GM18502 (cell line): ENCODE data around the gene RUFY1.
"Not testable (repeated sequence)": the region's sequence is repeated elsewhere in the genome, so short reads cannot be mapped to it uniquely, and the experiment has no call there.

Source experiments
- ATAC-seq: cut with Tn5 transposase; IDR thresholded peaks from one replicate; pipeline ENCODE4 v1.9.1; 2021; ENCODE audit warnings: mild to moderate bottlenecking; ENCODE audit not compliant: unreplicated experiment, poor library complexity

Gene RUFY1

DNA sequence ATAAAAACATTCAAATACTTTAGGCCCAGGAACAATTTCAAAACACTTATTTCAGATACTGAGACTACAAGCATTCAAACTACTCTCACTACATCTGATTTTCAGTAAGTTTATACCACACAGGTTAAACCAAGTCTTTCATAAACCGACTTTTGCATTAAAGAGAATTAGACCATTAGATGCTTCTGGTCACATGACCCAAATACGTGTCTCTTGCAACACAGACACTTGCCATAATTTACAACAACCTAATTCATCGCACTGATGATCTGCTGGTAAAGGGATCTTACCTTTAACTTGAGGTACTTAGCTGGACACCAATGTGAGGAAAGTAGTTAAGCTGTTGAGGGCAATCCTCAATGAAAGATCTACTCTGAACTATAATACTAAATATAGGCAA, 69.9 kb downstream of the RUFY1 start:
- ATAC-seq, result no peak

DNA sequence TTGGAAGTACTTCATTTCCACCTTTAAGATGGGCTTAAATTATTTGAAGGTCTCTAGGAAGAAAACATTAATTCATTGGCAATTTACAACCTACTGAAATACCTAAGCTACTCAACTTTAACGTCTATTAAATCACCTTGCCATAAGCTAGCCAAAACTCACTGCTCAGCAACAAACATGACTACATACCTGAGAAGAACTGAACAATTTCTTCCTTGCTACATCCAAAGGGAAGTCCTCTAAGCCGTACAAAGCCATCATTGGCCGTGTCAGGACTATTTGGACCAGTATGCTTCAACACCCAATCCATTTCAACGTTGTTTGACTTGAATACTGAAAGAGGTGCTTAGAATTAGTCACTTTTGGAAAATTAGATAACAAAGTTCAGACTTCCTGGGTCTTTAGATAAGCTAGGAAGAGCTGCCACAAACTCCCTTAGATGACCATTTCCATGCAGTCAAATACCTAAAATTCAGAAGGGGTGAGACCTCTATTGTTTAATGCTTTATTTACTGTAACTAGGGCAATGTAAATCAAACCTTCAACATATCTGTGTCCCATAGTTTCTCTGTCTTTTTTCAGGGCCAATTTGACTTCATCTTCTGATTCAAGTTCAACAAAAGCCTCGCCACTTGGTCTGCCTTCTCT, 70.5 kb downstream of the RUFY1 start:
- no peak for ATAC-seq

DNA sequence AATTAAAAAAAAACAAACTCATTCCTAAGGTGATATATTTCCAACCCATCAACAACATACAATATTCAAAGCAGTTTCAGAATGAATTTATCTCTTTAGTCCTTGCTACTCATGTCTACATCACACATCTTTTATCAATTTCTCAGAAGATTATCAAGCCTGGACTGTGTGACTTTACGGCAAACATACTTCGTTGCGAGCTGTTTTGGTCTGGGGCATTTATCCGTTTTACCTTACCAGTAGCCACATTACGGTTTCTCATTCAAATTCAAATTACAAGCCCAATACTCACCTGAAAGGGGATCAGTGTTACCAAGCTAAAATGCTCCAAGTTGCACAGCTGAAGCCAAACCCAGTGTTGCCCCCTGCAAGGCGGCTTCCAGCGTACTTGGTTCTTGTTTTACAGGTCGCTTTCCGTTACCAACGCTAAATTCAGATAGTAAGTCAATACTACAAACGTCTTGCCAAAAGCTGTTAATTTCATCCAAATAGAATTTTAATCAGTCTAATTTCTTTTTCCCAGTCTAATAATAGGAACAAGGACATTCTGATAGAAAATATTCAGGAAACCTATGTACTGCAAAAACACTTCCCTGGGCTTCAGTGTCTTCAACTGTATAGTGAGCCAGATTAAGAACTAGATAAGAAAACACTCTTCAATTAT, 71.3 kb downstream of the RUFY1 start:
- ATAC-seq, result no peak

DNA sequence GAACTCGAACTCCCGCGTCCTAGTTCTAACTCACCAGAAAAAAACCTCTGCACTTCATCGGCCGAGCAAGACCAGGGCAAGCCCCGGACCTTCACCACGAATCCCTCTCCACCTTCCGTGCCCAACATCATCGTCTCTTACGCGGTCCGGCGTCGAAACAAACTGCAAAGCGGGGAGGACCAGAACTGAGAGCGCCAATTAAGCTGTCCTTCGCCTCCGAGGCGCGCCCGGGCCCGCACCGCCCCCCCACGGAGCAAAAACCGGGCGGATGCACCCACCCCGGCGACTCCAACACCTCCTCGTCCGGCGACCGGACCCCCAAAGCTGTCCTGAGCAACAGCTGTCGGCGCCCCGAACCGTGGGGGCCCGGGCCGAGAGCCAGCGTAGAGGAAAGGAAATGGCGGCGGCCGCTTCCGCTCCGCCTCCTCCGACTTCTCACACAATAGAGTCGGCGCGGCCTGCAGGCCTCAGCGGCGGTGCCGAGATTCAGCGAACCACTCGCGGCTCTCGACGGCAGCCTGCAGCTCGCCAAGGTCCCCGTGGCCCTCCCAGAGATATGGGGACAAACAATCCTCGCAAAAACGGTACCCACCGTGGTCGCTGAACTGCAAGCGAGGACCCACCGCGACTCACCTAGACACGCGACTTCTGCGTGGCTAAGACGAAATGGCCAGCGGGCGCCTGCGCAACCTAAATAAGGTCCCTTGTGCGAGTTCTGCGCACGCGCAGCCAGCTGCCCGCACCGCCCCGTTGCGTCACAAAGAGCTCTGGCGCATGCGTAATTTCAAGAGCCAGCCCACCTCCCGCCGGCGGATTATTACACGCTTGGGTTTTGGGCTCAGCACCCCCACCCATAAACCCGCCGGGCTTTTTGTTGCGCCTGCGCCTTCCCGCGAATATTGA, 72.9 kb downstream of the RUFY1 start, which contains the start of gene HNRNPH1:
TSS of gene HNRNPH1 (minus strand) at position 669 of the 903 bp plus-strand sequence. CDS start at position 131, 538 bp downstream.
- peak; percentile 77 for ATAC-seq

DNA sequence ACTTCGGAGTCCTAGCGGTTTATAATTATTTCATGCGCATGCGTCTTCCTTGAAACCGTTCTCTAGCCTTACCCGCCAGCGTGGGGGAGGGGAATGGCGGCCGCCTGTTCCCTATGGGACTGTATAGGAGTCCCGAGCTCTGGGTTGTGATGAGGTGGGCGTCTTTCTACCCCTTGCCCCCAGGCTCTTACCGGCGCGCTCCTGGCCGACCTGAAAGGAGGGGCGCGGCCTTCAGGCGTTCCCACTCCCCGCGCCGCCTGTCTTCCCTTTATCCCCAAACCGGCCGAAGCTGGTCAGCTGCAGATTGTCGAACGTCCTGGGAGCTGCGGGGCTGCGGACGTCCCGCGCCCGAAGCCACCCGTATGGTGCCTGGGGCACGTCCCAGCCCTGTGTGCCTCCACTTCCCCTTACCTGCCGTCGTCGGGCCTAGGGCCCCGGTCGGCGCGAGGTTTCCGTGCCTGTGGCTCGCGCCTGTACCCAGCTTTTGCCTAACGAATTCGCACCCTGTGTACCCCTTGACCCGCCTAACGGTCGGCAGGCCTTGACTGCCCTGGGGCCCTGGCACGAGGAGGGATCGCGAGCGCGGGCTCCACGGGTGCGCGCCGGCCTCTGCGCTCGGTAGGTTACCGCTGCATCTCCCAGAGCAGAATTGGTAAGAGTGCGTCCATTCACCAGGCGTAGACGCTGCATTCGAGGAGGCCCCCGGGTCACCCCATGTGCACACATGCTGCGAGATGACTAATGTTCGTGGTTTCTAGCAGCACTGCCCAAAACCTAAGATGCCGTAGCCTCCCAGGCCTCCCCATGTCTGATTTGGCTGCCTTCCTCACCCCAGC, 73.8 kb downstream of the RUFY1 start:
- ATAC-seq, result peak; percentile 7

DNA sequence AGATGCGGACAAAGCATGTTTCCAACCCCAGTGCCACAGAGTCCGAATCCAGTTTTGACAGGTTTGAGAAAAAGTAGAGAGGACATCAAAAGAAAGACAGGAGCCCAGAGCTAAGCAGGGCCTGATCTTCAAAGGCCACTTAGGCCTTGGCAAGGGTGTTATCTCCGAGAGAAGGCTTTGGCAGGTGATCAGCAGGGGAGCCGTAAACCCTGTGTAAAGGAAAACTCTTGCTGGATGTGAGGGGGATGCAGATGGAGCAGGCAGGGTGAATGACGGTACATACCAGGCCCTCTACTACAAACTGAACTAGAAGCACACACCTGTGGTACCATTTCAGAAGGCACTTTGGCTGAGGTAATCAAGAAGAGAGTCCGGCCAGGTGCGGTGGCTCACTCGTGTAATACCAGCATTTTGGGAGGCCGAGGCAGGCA, 74.5 kb downstream of the RUFY1 start:
- no peak for ATAC-seq

DNA sequence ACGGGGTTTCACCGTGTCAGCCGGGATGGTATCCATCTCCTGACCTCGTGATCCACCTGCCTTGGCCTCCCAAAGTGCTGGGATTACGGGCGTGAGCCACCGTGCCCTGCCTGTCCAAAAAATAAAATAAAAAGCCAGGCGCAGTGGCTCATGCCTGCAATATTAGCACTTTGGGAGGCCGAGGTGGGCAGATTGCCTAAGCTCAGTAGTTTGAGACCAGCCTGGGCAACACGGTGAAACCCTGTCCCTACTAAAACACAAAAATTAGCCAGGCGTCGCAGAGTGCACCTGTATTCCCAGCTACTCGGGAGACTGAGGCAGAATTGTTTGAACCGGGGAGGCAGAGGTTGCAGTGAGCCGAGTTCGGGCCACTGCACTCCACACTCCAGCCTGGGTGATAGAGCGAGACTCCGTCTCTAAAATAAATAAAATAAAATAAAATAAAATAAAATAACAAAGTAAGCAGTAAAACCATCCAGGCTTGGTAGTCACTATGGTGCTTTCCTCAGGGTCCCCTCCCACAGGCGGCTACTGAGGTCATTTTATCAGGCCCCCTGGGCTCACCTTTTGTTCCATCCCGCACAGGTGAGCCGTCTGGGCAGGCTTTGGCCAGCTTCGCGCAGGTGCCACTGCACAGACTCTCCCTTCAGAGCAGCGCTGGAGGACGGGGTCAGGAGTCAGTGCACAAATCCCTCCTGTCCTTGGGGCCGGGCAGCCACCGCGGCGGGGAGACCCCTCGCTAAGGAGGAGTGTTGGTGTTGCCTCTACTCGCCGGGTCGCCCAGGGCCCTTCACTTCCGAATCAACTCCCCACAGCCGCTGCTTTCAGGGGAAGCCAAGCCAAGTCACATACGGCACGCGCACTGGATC, 83.4 kb downstream of the RUFY1 start:
- ATAC-seq, result peak; percentile 72

DNA sequence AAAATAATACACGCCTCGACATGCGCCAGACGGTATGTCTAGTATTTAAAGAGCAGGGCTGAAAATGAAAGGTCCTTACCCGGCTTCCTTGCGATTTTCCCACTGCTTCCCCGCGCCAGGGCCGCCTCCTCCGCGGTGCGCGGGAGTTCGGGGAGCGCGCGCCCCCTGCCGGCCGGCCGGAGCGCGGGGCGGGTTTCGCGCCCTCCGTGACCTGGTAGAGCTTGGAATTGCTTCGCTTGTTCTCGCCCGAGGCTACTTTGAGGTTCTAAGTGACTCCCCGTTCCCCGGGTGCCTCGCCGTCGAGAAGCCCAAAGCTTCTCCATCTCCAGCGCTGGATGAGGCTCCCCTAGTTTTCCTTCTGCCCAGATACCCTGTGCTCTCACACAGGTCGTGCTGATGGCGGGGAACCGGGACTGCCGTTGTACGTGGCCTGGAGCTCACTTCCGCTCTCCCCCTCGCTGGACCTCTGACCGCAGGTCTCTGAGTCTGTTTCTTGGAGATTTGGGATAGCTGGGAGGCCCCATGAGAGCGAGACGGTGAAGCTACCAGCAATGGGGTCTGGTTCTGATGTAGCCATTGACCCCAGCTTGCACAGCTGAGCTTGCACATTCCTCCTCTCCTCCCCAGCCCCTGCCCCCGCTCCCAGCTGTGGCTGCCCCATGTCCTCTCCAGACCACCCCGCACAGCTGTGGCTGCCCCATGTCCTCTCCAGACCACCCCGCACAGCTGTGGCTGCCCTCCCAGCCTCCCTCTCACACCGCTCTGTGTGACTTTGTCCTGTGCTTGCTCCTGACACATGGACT, 84.2 kb downstream of the RUFY1 start:
- ATAC-seq, result peak; percentile 91

DNA sequence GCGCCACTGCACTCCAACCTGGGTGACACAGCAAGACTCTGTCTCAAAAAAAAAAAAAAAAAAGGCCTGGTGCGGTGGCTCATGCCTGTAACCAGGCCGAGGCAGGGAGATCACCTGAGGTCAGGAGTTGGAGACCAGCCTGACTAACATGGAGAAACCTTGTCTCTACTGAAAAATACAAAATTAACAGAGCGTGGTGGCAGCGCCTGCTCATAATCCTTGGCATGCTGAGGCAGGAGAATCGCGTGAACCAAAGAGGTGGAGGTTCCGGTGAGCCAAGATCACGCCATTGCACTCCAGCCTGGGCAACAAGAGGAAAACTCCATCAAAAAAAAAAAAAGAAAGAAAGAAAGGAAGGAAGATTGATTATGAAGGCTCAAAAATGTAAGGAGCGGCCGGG, 88.9 kb downstream of the RUFY1 start:
- ATAC-seq, result not testable (repeated sequence)

DNA sequence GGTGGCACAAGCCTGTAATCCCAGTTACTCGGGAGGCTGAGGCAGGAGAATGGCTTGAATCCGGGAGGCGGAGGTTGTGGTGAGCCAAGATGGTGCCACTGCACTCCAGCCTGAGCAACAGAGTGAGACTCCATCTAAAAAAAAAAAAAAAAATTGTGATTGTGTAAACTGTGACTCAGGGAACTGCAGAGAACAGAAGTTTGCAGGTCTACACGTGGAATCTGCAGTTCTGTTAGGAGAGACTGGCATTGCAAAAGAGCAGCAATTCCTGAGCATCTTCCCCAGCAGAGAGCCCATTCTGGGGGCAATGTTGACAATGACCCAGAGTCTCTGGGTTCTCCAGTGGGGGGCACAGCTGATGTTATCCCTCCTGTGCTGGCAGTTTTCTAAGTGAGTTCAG, 91.4 kb downstream of the RUFY1 start:
- not testable (repeated sequence) for ATAC-seq

DNA sequence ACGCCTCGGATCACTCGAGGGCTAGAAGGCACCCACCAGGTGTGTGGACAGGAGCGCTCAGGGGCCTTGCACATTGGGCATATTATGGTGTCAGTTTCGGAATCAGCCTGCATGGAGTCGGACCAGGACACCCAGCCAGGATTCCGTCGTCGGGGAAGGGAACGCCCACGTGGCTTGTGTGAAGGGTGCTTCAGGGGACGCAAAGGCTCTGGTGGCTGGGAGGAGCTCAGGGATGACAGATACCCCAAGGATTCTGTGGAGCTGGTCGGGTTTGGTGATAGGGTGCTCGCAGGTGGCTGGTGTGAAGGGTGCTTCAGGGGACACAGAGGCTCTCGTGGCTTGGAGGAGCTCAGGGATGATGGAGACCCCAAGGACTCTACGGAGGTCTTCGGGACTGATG, 92.3 kb downstream of the RUFY1 start:
- not testable (repeated sequence) for ATAC-seq

DNA sequence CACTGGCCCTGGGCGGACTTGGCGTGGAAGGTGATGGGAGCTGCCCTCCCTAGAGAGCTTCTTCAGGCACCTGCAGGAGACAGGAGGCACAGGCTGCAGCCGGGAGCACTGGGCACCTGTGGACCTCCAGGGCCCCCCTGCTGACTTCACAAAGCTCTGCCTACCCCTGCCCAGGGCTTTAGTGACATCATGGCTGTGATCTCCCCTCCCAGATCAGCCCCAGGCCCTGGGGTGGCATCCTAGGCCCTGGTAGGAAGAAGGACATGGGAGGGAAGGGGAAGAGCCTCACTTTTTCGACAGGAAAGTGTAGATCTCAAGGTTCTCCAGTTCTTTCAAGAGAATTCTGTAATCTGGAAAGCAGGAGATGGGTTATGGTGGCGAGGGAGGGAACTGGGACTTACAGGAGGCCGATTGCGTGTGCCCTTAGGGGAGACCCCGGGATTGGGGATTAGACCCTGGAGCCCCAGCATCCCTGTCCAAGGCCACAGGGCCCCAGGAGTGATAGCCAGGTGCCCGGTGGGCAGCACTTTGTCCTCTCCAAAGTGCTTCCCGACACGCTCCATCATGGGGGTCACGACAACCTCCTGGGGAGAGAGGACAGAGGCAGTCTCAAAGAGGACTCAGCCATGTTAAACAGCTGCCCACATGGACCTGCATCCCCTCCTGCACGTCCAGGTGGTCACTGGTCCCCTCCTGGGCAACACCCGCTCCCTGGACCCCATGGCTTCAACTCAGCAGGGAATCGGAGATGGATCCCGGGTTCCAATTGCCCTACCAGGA, 93.0 kb downstream of the RUFY1 start:
- ATAC-seq, result not testable (repeated sequence)

DNA sequence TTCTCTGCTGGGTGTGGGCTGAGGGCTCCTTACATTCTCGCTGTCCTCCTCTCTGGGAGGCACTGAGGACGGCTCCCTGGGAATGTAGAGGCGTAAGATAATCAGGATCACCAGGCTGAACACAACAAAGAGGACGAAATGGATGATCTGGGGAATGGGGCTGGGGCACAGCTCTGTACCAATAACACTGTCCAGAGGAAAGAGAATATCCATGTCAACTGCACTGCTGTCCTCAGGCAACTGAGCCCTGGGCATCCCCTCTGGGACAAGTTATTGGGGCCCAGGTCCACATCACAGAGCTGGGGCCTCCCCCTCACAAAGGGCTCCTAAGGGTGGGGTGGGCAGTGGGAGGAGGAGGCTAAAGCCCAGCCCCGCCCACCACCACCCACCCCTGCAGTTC, 94.4 kb downstream of the RUFY1 start:
- not testable (repeated sequence) for ATAC-seq

DNA sequence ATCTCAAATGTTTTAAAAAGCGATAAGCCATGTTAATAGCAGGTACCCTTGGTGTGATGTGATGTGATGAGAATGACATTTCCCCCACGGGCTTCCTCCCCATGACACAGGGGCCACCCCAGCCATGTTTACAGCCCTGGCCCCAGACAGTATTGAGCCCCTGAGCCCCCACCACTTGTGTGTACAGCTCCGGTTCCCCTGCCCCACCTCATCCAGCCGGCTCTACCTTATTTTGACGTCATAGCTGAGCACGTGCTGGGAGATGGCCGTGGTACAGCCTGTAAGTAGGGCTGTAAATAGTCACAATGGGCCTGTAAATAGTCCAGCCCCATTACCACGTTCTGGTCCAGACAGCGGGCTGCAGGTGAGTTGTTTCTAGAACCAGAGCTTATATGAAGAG, 98.1 kb downstream of the RUFY1 start:
- no peak for ATAC-seq

DNA sequence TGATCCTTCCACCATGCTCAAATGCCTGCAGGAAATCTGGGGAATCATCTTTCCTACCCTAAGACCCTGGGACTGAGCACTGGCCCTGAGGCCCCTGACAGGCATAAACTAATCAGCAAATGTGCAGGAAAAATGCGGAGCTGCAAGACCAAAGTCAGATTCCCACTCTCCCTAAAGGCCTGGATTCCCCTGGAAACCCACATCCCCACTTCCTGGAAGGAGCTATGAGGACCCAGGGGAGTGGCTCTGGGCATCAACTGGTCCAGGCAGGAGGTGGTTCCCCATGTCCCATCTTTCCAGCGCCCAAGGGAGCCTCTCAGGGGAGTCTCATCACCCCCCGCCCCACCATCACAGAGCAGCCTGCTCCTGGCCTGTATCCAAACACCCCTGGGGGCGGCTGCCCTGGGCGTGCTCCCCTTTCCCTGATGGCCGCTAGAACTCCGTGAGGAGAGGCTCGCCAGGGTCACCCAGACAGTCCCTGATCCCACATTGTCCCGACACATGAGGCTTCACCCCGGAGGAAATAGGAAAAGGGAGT, 98.9 kb downstream of the RUFY1 start:
- not testable (repeated sequence) for ATAC-seq

DNA sequence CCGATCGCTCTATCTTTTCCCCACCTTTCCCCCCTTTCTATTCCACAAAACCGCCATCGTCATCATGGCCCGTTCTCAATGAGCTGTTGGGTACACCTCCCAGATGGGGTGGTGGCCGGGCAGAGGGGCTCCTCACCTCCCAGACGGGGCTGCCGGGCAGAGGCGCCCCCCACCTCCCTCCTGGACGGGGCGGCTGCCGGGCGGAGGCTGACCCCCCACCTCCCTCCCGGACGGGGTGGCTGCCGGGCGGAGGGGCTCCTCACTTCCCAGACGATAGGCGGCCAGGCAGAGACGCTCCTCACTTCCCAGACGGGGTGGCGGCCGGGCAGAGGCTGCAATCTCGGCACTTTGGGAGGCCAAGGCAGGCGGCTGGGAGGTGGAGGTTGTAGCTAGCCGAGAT, 99.9 kb downstream of the RUFY1 start:
- ATAC-seq, result not testable (repeated sequence)

DNA sequence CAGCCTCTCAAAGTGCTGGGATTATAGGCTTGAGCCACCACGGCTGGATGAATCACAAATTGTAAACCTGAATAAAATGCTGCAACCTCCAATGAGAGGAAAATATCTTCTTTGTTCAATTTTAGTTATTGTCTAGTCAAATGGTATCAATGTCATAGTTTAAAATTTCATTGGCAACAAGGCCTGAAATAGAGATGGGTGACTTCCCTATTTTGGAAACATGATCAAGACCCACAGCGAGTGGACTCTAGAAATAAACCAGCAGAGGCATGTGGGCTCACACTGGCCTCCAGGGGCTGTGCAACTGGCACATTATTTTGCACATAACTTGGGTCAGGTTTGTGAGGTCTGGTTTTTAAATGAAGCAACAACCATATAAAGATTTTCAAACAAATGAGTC, 102.8 kb downstream of the RUFY1 start:
- not testable (repeated sequence) for ATAC-seq
